ENCODE measurements around the gene PMM1.
A peak's percentile ranks its signal among the peaks of the same experiment; 100 is the strongest.

PMM1 gene

GRCh38 chr22:41534219-41534618 lies 55.4 kb downstream of the PMM1 start:
- DNase-seq, result no peak

- peak; percentile 72 for DNase-seq
Observed at GRCh38 chr22:41532908-41533825, 56.5 kb downstream of the PMM1 start.

GRCh38 chr22:41531715-41532477 lies 57.7 kb downstream of the PMM1 start:
- DNase-seq, result no peak

- no peak for DNase-seq
Observed at GRCh38 chr22:41530890-41531714, 58.5 kb downstream of the PMM1 start.

- DNase-seq, result no peak
Observed at GRCh38 chr22:41528938-41529561, 60.6 kb downstream of the PMM1 start.

GRCh38 chr22:41528132-41528766 lies 61.4 kb downstream of the PMM1 start:
- no peak for DNase-seq
